Fibroblast of the aortic adventitia (primary cell): ENCODE results near the gene EDNRA. TPM values are rescaled to one million over a fixed set of nuclear protein-coding genes. Genes with fewer than 3 reads are reported as not detected.

Source experiments
- DNase-seq: peaks from one replicate; pipeline ENCODE4 v3.0.0-alpha.2; 2010; ENCODE audit warnings: low read depth
- H3K4me3 ChIP-seq: 2 replicates; pipeline ENCODE4 v1.5.1; 2011; ENCODE audit warnings: low read depth, mild to moderate bottlenecking, control low read depth, low read length, moderate library complexity
- total RNA-seq: library from RNA; depleted of rRNA; stranded (reverse); fragments of >200 nt; gene quantifications from 2 replicates; pipeline ENCODE4 v1.2.3, GENCODE V29; 2012; ENCODE audit warnings: low replicate concordance
- TF ChIP-seq, protein P1 (sequence below): IDR thresholded peaks from 2 replicates; pipeline ENCODE4 v1.5.1; 2011; ENCODE audit warnings: mild to moderate bottlenecking, low read length, control low read depth, inconsistent platforms; ENCODE audit not compliant: insufficient read depth

The EDNRA gene
- total RNA-seq, 1 donor = 37.6 TPM

DNA sequence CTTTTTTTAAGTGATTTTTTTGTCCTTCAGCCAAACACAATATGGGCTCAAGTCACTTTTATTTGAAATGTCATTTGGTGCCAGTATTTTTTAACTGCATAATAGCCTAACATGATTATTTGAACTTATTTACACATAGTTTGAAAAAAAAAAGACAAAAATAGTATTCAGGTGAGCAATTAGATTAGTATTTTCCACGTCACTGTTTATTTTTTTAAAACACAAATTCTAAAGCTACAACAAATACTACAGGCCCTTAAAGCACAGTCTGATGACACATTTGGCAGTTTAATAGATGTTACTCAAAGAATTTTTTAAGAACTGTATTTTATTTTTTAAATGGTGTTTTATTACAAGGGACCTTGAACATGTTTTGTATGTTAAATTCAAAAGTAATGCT, 62.1 kb downstream of the EDNRA start:
- H3K4me3 ChIP-seq = no peak overlapping the region
- DNase-seq = peak; percentile 35
- TF ChIP-seq, protein P1, sequence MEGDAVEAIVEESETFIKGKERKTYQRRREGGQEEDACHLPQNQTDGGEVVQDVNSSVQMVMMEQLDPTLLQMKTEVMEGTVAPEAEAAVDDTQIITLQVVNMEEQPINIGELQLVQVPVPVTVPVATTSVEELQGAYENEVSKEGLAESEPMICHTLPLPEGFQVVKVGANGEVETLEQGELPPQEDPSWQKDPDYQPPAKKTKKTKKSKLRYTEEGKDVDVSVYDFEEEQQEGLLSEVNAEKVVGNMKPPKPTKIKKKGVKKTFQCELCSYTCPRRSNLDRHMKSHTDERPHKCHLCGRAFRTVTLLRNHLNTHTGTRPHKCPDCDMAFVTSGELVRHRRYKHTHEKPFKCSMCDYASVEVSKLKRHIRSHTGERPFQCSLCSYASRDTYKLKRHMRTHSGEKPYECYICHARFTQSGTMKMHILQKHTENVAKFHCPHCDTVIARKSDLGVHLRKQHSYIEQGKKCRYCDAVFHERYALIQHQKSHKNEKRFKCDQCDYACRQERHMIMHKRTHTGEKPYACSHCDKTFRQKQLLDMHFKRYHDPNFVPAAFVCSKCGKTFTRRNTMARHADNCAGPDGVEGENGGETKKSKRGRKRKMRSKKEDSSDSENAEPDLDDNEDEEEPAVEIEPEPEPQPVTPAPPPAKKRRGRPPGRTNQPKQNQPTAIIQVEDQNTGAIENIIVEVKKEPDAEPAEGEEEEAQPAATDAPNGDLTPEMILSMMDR = no peak

DNA sequence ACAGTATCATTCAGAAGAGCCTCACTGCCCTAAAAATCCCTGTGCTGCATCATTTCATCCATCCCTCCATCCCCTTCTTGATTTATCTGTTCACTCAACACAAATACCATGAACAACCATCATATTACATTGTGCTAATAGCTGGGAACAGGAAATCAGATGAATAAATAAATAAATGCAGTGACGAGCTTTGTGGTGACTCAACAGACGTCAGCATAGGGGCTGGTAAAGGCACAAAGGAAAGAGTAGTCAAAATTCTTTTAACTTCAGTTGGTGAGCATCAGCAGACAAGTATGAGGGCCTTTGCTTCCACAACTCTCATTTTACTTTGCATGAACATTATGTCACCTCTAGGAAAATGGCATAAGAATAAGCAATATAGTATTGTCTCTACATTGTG, 65.5 kb downstream of the EDNRA start:
- no peak overlapping the region for H3K4me3 ChIP-seq
- peak; percentile 89 for DNase-seq
- TF ChIP-seq, protein P1 = no peak

DNA sequence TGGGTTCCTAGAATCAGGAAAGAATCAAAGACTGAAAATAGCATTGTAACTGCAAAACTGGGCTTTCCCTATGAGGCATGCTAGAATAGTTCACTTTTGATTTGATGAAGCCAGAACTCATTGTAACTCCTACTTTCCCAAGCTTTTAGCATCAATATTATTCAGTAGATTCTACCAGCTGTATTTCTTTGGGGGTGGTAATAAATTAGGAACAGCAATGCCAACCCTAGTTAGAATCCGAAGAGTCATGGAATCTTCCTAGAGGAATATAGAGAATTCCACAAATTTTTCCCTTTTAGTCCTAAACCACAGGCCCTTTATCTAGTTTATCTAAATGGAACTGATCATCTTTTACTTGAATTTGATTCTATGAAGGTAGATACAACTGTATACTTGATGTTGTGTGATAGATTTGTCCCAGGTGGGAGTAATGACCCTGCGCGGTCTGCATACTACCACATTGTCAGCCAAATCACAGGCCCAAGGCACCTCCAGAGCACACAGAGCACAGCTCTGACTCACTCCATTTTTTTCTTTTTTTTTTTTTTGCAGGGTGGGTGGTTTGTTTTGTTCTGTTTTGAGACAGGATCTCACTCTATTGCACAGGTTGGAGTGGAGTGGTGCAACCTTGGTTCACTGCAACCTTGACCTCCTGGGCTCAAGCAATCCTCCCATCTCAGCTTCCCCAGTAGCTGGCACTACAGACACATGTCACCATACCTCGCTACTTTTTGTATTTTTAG, 66.6 kb downstream of the EDNRA start:
- no peak overlapping the region for H3K4me3 ChIP-seq
- TF ChIP-seq, protein P1 = no peak
- peak; percentile 64 for DNase-seq

DNA sequence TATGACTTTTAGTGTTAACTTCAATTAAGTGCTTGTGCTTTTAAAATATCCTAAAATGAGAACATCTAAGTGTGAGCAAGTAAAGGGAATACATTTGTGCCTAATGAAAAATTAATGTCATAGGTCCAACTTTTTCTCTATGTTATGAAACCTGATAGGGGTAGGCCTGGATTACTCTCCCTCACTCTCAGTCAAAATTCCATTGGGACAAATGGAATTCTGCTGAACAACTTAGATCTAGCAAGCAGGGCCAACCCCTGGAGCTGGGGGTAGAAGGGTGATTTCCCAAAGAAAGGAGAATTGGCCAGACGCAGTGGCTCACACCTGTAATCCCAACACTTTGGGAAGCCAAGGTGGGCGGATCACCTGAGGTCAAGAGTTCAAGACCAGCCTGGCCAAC, 67.4 kb downstream of the EDNRA start:
- H3K4me3 ChIP-seq = no peak overlapping the region
- TF ChIP-seq, protein P1 = no peak
- DNase-seq = peak; percentile 47

DNA sequence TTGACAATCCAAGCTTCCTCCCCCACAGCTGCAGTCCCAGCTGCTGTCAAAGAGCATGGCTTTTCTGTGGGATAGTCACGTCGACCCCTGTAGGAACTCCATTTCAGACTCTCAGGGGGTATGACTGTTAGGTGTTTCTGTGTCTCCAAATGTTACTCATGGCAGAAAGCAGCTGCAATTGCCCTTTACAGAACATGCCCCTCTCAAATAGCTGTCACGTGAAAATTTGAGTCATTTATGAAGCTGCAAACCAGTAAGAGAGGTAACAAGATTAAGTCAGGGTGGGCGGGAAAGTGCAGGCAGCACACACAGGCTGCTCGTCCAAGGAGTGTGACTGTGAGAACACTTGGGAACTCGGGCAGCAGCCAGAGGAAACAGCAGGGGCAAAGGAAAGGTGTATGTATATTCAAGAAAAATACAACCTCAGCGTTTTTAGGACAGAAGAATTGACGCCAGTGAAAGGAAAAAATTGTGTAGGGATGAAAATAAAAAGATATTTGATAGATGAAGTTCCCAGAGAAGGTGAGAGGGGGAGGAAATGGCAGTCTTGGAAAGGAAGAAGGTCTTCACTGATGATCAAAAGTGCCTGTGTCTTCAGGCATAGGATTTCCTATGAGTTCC, 69.8 kb downstream of the EDNRA start:
- TF ChIP-seq, protein P1 = no peak
- H3K4me3 ChIP-seq = peak overlapping the region; percentile 43
- peak; percentile 61 for DNase-seq

DNA sequence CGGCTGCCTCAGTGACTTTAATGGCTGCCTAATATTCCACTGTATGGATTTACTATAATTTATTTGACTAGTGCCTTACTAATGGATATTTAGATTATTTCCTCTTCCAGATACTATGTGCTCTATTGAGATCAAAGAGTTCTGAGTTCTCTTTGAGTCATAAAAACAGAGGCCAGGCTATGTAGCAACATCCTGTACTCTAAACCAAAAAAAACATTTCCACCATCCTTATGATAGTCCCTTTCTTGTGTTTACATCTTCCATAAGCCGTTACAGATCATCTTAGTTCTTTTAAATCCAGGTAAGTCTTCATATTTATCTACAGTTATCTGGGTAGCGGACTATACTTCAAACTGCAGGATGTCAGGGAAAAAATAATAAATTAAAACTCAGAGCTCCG, 79.7 kb downstream of the EDNRA start:
- H3K4me3 ChIP-seq = no peak overlapping the region
- DNase-seq = peak; percentile 74
- TF ChIP-seq, protein P1 = no peak
